HL-60 (cell line): ENCODE measurements around the gene TLCD5.
A peak's percentile ranks its signal among the peaks of the same experiment; 100 is the strongest.

Experiments
- DNase-seq, 2 experiments: peaks; one replicate each; pipeline ENCODE4 v3.0.0-alpha.2; 2010 to 2020; ENCODE audit warnings: low read depth in 1 of 2, low spot score in 1 of 2
- H3K27ac ChIP-seq: fragments of 250-450 bp; sonication (Bioruptor Pico); replicated peaks from 2 replicates; pipeline ENCODE4 v1.5.1; 2020; ENCODE audit warnings: mild to moderate bottlenecking, moderate library complexity
- H3K27me3 ChIP-seq: fragments of 250-450 bp; sonication (Bioruptor Pico); 2 replicates; pipeline ENCODE4 v1.5.1; 2021; ENCODE audit warnings: mild to moderate bottlenecking, moderate library complexity; ENCODE audit not compliant: insufficient read depth, poor library complexity, severe bottlenecking
- H3K4me3 ChIP-seq: replicated peaks from 2 replicates; pipeline ENCODE4 v1.5.1; 2011; ENCODE audit warnings: mild to moderate bottlenecking, control low read depth, low read length; ENCODE audit not compliant: insufficient read depth
- GABPA ChIP-seq: IDR thresholded peaks from 2 replicates; pipeline ENCODE4 v1.6.1; 2012; ENCODE audit warnings: low read depth
- POLR2AphosphoS5 ChIP-seq: IDR thresholded peaks from 2 replicates; pipeline ENCODE4 v1.6.1; 2012; ENCODE audit warnings: low read depth
- SPI1 ChIP-seq: IDR thresholded peaks from 2 replicates; pipeline ENCODE4 v1.6.1; 2012; ENCODE audit warnings: low read depth, mild to moderate bottlenecking, borderline replicate concordance
- TF ChIP-seq, protein P1 (sequence below): IDR thresholded peaks from 2 replicates; pipeline ENCODE4 v1.6.1; 2012; ENCODE audit warnings: low read depth; ENCODE audit not compliant: insufficient replicate concordance
- TF ChIP-seq, protein P2 (sequence below): IDR thresholded peaks from one replicate; pipeline ENCODE4 v1.5.1; 2011; ENCODE audit warnings: low read length, control low read depth, inconsistent platforms; ENCODE audit not compliant: insufficient read depth

Gene TLCD5

DNA sequence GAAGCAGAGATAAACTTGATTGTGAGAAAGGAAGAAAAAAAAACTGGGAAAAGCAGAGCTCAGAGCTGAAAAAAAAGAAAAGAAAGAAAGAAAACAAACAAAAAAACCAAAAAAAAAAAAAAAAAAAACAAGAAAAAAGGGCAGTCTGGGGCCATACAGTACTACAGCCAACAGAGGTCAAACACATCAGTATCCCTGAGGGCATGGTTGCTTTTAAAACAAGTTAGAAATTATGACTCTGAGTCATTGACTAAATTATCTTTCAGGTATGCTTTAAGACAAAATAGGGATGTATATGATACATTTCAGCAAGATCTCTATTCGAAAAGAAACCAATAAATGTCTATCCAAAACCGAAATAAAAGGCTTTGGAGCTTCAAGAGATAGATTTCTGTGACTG, 37.1 kb upstream of the TLCD5 start:
- Histone ChIP-seq H3K4me3 (no peak overlapping the region), H3K27me3 (peaks cover 14% of the 10 kb centered on the region), H3K27ac (no peak overlapping the region)
- TF ChIP-seq POLR2AphosphoS5 = no peak
- no peak for TF ChIP-seq SPI1
- no peak for TF ChIP-seq GABPA
- TF ChIP-seq, protein P1, sequence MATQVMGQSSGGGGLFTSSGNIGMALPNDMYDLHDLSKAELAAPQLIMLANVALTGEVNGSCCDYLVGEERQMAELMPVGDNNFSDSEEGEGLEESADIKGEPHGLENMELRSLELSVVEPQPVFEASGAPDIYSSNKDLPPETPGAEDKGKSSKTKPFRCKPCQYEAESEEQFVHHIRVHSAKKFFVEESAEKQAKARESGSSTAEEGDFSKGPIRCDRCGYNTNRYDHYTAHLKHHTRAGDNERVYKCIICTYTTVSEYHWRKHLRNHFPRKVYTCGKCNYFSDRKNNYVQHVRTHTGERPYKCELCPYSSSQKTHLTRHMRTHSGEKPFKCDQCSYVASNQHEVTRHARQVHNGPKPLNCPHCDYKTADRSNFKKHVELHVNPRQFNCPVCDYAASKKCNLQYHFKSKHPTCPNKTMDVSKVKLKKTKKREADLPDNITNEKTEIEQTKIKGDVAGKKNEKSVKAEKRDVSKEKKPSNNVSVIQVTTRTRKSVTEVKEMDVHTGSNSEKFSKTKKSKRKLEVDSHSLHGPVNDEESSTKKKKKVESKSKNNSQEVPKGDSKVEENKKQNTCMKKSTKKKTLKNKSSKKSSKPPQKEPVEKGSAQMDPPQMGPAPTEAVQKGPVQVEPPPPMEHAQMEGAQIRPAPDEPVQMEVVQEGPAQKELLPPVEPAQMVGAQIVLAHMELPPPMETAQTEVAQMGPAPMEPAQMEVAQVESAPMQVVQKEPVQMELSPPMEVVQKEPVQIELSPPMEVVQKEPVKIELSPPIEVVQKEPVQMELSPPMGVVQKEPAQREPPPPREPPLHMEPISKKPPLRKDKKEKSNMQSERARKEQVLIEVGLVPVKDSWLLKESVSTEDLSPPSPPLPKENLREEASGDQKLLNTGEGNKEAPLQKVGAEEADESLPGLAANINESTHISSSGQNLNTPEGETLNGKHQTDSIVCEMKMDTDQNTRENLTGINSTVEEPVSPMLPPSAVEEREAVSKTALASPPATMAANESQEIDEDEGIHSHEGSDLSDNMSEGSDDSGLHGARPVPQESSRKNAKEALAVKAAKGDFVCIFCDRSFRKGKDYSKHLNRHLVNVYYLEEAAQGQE = no peak
- TF ChIP-seq, protein P2, sequence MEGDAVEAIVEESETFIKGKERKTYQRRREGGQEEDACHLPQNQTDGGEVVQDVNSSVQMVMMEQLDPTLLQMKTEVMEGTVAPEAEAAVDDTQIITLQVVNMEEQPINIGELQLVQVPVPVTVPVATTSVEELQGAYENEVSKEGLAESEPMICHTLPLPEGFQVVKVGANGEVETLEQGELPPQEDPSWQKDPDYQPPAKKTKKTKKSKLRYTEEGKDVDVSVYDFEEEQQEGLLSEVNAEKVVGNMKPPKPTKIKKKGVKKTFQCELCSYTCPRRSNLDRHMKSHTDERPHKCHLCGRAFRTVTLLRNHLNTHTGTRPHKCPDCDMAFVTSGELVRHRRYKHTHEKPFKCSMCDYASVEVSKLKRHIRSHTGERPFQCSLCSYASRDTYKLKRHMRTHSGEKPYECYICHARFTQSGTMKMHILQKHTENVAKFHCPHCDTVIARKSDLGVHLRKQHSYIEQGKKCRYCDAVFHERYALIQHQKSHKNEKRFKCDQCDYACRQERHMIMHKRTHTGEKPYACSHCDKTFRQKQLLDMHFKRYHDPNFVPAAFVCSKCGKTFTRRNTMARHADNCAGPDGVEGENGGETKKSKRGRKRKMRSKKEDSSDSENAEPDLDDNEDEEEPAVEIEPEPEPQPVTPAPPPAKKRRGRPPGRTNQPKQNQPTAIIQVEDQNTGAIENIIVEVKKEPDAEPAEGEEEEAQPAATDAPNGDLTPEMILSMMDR = no peak
- no peak for DNase-seq

DNA sequence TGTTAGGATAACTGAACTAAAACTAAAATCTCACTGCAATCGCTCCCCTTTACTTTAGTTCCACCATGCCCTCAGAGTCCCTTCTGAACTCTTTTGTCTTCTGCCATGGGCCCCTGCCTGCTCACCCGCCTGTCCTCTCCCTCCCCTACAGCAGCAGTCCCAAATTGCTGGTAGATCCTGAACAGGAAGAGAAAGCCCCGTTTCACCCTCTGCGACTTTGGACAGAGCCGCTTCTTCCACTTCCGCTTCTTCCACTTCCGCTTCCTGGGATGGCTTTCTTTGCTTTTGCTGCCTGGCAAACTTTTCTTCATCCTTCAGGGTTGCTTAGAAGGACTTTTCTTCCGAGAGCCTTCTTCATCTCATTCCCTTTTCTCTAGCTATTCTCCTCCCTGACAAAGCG, 35.7 kb upstream of the TLCD5 start:
- H3K27ac ChIP-seq = no peak overlapping the region
- no peak overlapping the region for H3K4me3 ChIP-seq
- TF ChIP-seq, protein P1 = no peak
- TF ChIP-seq, protein P2 = no peak
- TF ChIP-seq SPI1 (peak; percentile 88), POLR2AphosphoS5 (no peak), GABPA (peak; percentile 78)
- H3K27me3 ChIP-seq = peaks cover 14% of the 10 kb centered on the region
- DNase-seq = peak; percentile 23 to 24

DNA sequence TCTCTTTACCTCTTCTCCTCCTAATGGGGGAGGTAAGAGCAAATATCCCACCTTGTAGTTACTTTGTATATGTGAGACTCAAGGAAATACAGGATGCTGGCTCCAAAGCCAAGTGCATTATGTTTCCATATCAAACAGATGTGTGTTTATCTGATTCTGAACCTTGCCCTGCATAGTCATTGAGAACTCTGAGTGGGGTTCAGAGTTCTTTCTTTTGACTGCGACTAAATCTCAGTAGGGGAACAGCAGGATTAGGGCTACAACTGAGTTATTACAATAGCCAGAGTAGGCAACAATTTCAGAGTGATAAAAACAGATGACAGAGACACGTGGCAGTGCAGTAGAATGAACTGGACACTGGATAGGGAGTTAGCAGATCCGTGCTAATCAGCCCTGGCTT, 34.1 kb upstream of the TLCD5 start:
- TF ChIP-seq POLR2AphosphoS5 = no peak
- TF ChIP-seq SPI1 = no peak
- TF ChIP-seq, protein P1 = no peak
- TF ChIP-seq, protein P2 = no peak
- no peak for TF ChIP-seq GABPA
- DNase-seq = no peak
- Histone ChIP-seq H3K27ac (no peak overlapping the region), H3K27me3 (peaks cover 18% of the 10 kb centered on the region), H3K4me3 (no peak overlapping the region)
